GM21619 (cell line): Measurements from ENCODE around the gene ZNF860.
"Not testable (repeated sequence)": the region's sequence is repeated elsewhere in the genome, so short reads cannot be mapped to it uniquely, and the experiment has no call there.

ENCODE experiments used
- ATAC-seq: cut with Tn5 transposase; IDR thresholded peaks from one replicate; pipeline ENCODE4 v1.9.1; 2021; ENCODE audit not compliant: unreplicated experiment

ZNF860 gene

DNA sequence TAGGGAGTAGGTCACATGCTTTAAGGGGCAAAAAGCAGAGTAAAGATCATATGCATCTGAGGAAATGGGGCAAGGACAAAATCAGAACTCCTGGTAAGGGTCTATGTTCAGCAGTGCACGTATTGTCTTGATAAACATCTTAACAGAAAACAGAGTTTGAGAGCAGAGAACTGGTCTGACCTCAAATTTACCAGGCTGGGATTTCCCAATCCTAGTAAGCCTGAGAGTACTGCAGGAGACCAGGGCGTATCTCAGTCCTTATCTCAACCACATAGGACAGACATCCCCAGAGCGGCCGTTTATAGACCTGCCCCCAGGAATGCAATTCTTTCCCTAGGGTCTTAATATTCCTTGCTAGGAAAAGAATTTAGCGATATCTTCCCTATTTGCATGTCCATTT, 13.5 kb downstream of the ZNF860 start:
- ATAC-seq = not testable (repeated sequence)

DNA sequence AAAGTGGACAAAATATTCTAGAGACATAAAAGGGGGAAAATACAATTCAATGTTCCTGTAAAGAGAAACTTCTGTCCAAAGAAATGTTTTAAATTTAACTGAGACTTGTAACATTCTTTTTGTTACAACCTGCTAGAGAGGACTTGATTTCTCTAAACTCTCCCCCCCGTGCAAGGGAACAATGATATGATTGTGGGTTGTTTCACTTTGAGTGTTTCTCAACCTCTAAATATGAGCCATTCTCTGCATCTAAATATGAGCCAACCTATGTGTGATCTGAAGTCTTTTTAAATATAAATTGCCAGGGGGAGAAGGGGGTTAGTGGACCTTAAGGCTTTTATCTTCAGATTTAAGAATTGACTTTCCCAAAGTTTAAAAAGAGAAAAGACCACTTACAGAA, 14.6 kb downstream of the ZNF860 start:
- ATAC-seq = no peak

DNA sequence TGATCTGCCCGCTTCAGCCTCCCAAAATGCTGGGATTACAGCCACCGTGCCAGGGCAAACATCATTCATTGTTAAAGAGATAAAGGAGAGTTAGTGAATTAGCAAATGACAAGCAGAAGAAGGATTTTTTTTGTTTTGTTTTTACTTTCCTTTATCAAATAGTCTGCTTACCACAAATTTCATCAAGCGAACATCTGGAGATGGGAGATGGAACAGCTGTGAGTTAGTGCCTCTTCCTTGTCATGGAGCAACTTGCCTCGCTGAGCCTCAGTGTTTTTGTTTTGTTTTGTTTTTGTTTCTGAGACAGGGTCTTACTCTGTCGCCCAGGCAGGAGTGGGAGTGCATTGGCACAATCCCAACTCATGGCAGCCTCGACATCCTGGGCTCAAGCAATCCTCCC, 15.9 kb downstream of the ZNF860 start:
- ATAC-seq = no peak

DNA sequence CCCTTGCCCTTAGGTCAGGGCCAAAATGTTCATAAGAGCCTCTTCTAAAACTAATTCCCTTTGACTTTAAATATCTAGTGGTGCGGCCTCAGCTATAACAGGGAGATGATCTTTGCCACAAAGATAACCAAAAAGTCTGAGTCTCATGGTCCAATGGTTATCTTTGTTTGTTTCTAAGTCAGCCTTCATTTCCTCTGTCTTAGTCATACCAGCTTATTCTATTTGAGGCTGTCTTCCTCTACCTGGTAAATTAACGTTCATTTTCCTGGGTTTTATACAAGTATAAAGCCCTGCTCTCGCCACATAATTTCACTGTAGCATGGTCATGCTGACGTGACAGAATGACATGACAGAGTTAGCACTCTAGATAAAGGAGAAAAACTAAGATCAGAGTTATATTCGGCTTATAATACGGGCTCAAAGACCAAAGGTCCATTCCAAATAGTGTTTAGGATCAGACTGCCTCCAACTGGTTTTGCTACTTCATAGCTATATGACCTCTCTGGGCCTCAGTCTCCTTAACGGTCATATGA, 18.4 kb downstream of the ZNF860 start:
- no peak for ATAC-seq

DNA sequence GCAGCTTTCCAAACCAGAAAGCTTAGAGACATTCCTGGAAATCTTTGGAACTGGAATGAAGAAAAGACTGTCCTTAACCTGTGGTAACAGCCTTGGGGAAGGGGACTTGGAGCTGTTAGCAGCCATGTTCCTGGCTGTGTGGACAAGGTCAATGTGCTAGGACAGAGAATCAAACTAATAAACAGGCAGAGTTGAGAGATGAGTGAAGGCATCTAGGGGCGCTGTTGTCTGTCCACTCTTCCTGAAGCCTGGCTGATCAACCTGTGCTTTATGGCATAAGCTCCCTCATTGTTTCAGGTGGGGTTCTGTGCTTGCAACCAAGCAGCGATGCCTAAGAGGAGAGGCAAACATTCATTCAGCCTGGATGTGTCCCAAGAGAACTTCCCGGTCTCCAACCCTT, 19.3 kb downstream of the ZNF860 start:
- no peak for ATAC-seq

DNA sequence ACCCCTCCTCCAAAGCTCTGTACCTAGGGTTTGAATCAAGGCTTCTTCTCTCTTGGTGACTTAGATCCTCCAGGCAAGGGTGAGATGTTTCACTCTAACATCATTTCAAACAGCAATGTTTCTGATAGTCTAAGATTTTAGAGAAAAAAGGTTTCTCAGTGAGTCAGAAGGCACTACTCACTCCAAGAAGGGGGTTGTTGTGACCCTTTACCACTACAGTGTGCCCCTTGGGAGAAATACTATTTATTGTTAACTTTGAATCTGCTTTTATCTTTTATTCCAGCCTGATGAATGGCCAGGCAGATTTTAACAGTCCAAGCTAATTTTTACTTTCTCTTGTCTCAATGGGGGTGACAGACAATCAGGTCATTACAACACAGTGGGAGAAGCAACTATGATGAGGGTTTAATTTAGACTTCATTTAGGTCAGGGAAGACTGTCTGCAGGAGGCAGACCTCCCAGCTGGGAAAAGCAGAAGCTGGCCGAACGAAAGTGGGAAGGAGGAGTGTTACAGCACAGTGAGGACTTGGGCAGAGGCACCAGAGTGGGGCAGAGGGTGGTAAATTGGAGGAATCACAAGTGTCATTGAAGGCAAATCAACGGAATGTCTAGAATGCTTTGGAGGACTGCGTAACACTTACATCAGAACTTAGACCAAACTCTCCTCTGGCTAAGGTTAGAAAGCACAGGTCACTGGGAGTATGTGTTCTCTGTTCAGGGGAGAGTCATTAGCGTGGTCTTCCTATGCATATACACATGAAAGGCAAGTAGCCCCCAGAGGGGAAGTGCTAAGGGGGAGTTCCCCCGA, 21.2 kb downstream of the ZNF860 start:
- ATAC-seq = no peak

DNA sequence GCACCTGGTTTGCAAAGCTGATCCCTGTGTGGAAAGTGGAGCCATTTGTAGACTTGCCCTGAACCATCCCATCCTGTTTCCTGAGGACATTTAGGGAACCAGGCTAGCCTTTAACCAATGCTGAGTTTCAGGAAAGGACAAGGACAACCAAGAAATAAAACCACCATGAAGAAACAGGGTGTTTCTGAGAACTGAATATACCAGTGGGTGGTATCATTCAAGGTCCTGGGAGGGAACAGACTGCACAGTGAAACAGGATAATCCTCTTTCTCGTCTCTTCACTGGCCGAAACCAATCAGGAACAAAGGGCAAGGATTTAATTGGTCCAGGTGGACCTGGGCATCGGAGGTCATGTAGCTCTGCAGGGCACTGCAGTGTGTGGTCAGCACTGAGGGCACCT, 21.8 kb downstream of the ZNF860 start:
- no peak for ATAC-seq

DNA sequence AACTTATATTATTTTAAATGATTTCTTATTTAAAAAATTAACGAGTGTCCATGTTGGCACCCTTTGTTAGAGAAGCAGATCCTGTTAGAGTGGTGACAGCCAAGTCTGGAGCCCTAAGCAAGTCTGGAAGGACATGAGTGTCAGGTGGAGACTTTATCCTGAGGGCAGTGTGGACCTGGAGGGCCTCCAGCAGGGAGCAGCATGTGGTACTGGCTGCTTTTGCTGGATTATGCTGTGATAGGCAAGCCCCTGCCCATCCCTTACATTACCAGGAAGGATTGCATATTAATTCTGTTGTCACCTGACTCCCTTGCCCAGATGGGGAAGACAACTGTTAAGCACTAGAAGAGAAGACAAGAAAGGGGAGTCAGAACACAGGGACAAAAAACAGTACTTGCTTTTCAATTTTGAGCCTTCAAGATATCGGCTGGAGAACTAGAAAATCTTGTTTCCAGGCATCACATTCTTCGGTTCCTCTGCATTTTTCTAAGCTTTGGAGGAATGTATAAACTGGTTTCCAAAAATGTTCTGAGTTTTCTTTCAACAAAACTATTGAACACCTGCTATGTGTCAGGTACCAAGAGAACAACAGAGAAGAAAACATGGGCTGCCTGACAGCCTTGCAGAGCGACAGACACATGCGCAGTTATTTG, 22.7 kb downstream of the ZNF860 start:
- ATAC-seq = no peak

DNA sequence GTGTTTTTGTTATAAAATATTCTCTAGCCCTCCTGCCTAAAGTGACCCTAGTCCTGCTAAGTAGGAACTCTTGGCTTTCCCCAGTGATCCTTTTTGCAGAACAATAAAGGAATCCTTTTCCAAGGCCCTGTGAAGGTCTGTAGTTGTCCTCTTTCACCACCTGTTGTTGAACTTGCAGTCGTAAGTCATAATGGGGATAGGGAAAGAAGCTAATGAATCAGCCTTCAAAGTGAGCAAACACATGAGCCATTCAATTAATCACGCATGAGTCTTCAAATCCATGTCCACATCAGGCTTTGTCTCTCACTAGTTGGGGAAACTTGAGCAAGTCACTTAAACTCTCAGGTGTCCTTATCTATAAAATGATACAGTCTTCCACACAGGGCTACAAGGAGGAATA, 27.6 kb downstream of the ZNF860 start:
- no peak for ATAC-seq

DNA sequence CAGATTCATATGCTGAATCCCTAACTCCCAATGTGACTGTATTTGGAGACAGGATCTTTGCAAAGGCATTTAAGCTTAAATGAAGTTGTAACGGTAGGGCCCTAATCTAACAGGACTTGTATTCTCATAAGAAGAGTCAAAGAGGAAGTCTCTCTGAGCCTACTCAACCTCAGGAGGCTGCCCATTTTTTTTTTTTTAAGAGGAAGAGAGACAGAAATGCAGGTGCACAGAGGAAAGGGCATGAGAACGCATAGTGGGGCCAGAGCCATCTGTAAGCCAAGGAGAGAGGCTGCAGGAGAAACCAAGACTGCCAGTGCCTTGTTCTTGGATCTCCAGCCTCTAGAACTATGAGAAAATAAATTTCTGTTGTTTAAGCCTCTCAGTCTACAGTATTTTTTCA, 28.4 kb downstream of the ZNF860 start:
- no peak for ATAC-seq

DNA sequence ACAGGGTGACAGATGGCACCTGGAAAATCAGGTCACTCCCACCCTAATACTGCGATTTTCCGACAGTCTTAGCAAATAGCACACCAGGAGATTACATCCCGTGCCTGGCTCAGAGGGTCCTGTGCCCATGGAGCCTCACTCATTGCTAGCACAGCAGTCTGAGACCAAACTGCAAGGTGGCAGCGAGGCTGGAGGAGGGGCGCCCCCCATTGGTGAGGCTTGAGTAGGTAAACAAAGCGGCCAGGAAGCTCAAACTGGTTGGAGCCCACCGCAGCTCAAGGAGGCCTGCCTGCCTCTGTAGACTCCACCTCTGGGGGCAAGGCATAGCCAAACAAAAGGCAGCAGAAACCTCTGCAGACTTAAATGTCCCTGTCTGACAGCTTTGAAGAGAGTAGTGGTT, 29.1 kb downstream of the ZNF860 start:
- not testable (repeated sequence) for ATAC-seq

DNA sequence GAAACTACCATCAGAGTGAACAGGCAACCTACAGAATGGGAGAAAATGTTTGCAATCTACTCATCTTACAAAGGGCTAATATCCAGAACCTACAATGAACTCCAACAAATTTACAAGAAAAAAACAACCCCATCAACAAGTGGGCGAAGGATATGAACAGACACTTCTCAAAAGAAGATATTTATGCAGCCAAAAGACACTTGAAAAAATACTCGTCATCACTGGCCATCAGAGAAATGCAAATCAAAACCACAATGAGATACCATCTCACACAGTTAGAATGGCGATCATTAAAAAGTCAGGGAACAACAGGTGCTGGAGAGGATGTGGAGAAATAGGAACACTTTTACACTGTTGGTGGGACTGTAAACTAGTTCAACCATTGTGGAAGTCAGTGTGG, 34.1 kb downstream of the ZNF860 start:
- not testable (repeated sequence) for ATAC-seq

DNA sequence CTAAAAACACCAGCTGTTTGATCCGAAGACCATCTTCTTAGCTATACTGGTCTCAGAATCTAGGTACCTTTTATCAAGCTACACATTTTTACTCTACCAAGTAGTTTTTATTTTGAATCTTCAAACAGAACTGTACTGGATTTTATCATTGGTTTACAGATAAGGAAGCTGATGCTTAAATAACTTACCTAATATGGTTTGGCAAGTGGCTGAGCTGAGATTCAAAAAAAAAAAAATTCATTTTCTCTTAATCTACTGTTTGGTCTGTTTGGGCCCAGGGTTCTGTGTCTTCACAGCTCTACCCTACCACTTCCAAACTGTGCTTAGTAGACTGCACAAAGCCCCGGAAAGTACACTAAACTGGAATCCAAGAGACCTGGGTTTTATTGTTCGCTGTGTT, 35.7 kb downstream of the ZNF860 start:
- ATAC-seq = no peak

DNA sequence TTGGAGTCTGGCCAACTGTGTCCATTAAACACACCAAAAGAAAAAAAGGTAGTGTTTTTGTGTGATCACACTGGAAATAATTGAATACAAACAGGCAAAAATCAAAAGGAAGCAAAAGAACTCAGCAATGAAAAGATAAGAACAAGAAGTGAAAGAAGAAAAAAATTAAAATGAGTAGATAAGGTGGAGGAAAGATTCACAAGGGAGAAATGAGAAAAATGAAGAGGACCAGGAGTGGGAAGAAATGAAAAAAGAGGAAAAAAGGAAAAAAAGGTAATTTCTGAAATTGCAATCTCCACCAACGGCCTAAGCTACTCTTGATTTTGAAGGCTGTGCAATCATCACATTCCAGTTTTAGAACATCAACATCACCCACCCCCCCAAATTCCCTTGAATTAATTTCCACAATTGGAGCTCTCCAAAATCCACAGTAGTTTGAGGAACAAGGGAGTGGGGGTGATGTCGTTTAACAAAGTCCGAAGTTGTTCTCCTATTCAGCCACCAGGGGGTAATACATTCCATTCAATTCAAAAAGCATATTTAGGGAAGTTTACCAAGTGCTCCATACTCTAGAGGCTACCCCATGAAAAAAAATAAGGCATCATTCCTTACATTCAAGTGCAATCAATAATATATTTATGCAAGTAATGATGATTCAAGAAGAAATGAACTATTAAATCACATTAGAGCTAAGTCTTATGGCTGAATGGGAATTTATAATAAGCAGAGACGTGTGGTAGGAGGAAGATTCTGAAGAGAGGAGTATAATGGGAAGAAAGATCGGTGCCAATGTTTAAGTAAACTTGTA, 37.4 kb downstream of the ZNF860 start:
- no peak for ATAC-seq

DNA sequence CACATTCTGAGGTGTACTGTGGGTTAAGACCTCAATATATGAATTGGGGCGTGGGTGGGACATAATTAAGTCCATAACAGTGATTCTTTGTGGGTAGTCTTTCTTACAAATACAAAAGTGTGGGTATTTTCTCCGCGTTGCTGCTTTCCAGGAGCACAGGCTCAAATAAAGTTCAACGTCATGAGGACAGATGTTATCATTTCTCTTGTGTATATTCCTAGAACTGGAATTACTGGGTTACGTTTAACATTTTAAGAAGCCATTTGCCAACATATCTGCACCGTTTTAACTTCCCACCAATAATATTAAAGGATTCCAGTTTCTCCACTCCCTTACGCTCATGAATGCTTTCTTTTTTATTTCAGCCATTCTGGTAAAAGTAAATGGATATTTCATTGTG, 39.6 kb downstream of the ZNF860 start:
- ATAC-seq = no peak

DNA sequence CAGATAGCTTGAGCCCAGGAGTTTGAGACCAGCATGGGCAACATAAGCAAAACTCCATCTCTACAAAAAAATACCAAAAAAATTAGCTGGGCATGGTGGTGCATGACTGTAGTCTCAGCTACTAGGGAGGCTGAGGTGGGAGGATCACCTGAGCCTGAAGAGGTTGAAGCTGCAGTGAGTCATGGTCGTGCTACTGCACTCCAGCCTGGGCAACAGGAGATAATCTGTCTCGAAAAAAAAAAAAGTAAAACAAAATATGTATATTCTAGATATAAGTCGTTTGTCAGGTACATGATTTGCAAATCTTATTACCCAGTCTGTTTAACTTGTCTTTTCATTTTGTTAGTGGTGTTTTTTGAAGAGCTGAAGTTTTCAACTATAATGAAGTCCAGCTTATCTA, 40.2 kb downstream of the ZNF860 start:
- no peak for ATAC-seq

DNA sequence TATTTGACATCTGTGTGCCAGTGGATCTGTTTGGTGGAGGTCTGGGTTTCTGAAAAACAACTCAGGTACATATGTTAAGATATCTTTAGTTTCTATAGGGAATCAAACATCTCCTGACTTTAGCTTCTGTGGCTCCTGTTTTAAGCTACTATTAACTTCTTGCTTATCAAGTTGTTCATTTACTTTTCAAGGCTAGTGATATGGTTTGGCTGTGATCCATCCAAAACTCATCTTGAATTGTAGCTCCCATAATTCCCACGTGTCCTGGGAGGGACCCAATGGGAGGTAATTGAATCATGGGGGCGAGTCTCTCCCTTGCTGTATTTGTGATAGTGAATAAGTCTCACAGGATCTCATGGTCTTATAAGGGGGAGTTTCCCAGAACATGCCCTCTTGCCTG, 41.4 kb downstream of the ZNF860 start:
- ATAC-seq = no peak

DNA sequence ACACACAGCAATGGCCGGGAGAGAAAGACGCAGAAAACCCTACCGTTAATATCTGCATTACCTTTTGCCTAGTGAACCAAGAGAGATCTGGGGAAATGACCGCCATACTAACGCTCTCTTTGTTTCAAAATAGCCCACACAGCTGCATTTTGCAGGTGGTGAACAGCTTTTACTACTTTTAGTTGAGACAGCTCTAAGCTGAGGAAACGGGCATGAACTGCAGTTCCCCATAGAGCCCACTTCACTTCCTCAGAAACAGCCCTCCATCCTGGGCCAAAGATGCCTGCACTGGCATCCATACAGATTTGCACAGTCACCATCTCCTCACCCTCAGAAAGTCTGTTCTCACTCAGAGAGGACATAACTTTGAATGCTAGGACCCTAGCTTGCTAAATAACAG, 45.0 kb downstream of the ZNF860 start:
- no peak for ATAC-seq

DNA sequence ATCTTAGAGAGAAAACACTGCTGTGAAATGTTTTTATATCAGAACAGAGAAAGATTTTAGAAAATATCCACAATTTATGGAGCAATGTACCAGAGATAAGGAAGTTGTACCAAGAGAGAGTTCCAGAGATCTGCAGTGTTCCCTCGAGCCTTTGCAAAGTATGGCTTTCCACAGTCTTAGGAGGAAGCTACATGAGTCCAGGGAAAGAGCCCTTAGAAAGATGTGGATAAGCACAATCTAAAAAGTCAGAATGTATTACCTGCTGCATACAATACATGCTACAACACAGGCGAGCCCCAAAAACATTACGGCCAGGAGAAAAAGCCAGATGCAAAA, 56.4 kb downstream of the ZNF860 start:
- no peak for ATAC-seq

DNA sequence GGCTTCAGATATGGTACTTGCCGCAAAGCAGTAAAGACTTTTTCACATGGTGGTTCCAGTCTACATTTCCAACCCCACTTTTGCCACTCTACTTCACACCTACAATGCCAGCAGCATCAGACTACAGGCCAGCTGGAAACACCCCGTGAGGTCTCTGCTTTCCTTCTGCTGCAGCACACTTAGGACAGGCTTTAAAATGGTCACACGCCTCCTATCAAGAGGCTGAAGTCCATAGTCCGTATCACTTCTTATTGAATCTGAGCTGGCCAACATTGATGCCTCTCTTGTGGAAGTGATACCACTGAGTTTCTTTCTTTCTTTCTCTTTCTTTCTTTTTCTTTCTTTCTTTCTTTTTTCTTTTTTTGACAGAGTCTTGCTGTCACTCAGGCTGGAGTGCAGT, 59.8 kb downstream of the ZNF860 start:
- no peak for ATAC-seq
